CMK (cell line): ENCODE data around the gene TNKS2.
"Not testable (repeated sequence)": the region's sequence is repeated elsewhere in the genome, so short reads cannot be mapped to it uniquely, and the experiment has no call there.

Experiments used
- DNase-seq: peaks from one replicate; pipeline ENCODE4 v3.0.0-alpha.2; 2010; ENCODE audit warnings: low read depth

The TNKS2 gene

GRCh38 chr10:91865562-91866081, 67.4 kb downstream of the TNKS2 start:
- DNase-seq = no peak

GRCh38 chr10:91875156-91875555, 76.9 kb downstream of the TNKS2 start:
- DNase-seq = no peak

GRCh38 chr10:91875779-91876178, 77.6 kb downstream of the TNKS2 start:
- DNase-seq = no peak

GRCh38 chr10:91879515-91880170, 81.4 kb downstream of the TNKS2 start:
- no peak for DNase-seq

GRCh38 chr10:91880310-91880709, 82.1 kb downstream of the TNKS2 start:
- DNase-seq = no peak

- no peak for DNase-seq
Observed at GRCh38 chr10:91883549-91884444, 85.6 kb downstream of the TNKS2 start.

- DNase-seq = no peak
Observed at GRCh38 chr10:91884536-91884935, 86.3 kb downstream of the TNKS2 start.

- no peak for DNase-seq
Observed at GRCh38 chr10:91885362-91886079, 87.3 kb downstream of the TNKS2 start.

- no peak for DNase-seq
Observed at GRCh38 chr10:91886954-91887271, 88.7 kb downstream of the TNKS2 start.

- DNase-seq = no peak
Observed at GRCh38 chr10:91887272-91888076, 89.2 kb downstream of the TNKS2 start.

- DNase-seq = no peak
Observed at GRCh38 chr10:91891125-91892001, 93.1 kb downstream of the TNKS2 start.

- no peak for DNase-seq
Observed at GRCh38 chr10:91893051-91893450, 94.8 kb downstream of the TNKS2 start.

- not testable (repeated sequence) for DNase-seq
Observed at GRCh38 chr10:91894261-91894685, 96.0 kb downstream of the TNKS2 start.

- DNase-seq = no peak
Observed at GRCh38 chr10:91896212-91896756, 98.1 kb downstream of the TNKS2 start.

GRCh38 chr10:91897421-91897820, 99.2 kb downstream of the TNKS2 start:
- no peak for DNase-seq

GRCh38 chr10:91901784-91902677, 103.8 kb downstream of the TNKS2 start:
- no peak for DNase-seq

- DNase-seq = no peak
Observed at GRCh38 chr10:91907033-91907594, 108.9 kb downstream of the TNKS2 start.

- DNase-seq = no peak
Observed at GRCh38 chr10:91907914-91908336, 109.7 kb downstream of the TNKS2 start.
